ENCODE measurements around the gene DMXL1. TPM values are rescaled to one million over a fixed set of nuclear protein-coding genes. Genes with fewer than 3 reads are reported as not detected.

DMXL1 gene
- total and polyA plus RNA-seq, 2 experiments from 2014 or later = 28.4 to 41.7 TPM

DNA sequence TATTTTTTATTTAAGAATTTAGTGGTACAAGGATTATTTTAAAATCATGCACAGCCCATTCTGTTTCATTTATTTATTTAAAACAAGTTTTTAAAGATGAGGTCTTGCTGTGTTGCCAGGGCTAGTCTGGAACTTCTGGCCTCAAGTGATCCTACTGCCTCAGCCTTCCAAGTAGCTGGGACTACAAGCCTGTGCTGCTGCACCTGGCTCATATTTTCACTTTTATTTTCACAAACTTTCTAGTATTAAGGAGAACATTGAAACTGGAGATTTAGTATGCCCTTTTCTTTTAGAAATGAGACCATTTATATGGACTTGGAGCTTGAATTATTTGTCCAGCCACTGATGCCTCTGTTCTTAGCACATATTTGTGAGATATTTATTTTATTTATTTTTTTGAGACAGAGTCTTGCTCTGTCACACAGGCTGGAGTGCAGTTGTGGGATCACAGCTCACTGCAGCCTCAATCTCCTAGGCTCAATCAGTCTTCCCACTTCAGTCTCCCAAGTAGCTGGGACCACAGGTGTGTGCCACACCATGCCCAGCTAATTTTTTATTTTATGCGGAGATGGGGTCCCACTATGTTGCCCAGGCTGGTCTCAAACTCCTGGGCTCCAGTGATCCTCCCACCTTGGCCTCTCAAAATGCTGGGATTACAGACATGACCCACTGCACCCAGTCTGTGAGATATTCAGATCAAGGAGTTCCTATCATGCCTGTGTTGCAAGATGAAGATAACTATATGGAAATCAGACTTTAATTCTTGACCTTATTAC lies 7.4 kb downstream of the DMXL1 start (continued):
- TF ChIP-seq, protein P1, sequence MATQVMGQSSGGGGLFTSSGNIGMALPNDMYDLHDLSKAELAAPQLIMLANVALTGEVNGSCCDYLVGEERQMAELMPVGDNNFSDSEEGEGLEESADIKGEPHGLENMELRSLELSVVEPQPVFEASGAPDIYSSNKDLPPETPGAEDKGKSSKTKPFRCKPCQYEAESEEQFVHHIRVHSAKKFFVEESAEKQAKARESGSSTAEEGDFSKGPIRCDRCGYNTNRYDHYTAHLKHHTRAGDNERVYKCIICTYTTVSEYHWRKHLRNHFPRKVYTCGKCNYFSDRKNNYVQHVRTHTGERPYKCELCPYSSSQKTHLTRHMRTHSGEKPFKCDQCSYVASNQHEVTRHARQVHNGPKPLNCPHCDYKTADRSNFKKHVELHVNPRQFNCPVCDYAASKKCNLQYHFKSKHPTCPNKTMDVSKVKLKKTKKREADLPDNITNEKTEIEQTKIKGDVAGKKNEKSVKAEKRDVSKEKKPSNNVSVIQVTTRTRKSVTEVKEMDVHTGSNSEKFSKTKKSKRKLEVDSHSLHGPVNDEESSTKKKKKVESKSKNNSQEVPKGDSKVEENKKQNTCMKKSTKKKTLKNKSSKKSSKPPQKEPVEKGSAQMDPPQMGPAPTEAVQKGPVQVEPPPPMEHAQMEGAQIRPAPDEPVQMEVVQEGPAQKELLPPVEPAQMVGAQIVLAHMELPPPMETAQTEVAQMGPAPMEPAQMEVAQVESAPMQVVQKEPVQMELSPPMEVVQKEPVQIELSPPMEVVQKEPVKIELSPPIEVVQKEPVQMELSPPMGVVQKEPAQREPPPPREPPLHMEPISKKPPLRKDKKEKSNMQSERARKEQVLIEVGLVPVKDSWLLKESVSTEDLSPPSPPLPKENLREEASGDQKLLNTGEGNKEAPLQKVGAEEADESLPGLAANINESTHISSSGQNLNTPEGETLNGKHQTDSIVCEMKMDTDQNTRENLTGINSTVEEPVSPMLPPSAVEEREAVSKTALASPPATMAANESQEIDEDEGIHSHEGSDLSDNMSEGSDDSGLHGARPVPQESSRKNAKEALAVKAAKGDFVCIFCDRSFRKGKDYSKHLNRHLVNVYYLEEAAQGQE (IDR thresholded peaks at IDR 0.05; ENCODE audit: unreplicated experiment) = no peak
- TF ChIP-seq, protein P2, sequence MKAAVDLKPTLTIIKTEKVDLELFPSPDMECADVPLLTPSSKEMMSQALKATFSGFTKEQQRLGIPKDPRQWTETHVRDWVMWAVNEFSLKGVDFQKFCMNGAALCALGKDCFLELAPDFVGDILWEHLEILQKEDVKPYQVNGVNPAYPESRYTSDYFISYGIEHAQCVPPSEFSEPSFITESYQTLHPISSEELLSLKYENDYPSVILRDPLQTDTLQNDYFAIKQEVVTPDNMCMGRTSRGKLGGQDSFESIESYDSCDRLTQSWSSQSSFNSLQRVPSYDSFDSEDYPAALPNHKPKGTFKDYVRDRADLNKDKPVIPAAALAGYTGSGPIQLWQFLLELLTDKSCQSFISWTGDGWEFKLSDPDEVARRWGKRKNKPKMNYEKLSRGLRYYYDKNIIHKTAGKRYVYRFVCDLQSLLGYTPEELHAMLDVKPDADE (IDR thresholded peaks at IDR 0.05) = no peak
- no peak for TF ChIP-seq EZH2phosphoT487 (IDR thresholded peaks at IDR 0.05; ENCODE audit: unreplicated experiment)

DNA sequence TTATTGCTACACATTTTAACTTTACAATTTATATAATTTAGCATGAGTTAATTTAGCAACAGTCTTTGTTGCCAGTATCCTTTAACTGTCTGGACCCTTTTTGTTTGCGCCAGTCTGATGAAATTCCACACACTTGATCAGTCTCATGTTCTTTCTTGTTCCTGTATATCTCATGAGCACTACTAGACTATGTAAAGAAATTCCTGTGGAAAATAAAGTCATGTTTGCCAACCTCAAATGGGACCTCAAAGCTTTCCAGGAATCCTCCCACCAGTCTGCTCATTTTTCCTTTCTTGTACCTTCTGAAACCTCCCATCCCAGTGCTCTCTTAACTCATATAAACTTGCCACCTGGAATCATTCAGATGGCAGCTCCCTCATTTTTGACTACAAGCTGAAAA lies 8.0 kb downstream of the DMXL1 start:
- Histone ChIP-seq H3K36me3 (ENCODE audit: insufficient read depth) (no peaks in the 10 kb centered on the region), H3K4me3 (peak overlapping the region; percentile 5; the same call in 1 of the 2 replicates), H3K27ac (ENCODE audit: low read depth) (peak overlapping the region; percentile 93), H3K9me2 (ENCODE audit: insufficient read depth) (no peaks in the 10 kb centered on the region), H3K4me2 (peak overlapping the region; percentile 40), H3K4me1 (ENCODE audit: insufficient read depth) (peaks cover 52% of the 10 kb centered on the region), H3F3A (replicated peaks; ENCODE audit: low read depth) (no peaks in the 10 kb centered on the region), H3K27me3 (ENCODE audit: insufficient read depth) (no peaks in the 10 kb centered on the region), H3K79me2 (replicated peaks; ENCODE audit: insufficient read depth) (peaks cover 89% of the 10 kb centered on the region), H4K20me1 (replicated peaks; ENCODE audit: insufficient read depth) (no peaks in the 10 kb centered on the region), H2AFZ (no peak overlapping the region)
- Mint-ChIP-seq H3K27me3 (ENCODE audit: insufficient read depth, low read depth, poor library complexity) (peaks cover 3% of the 10 kb centered on the region), H3K36me3 (ENCODE audit: low read depth) (peaks cover 11% of the 10 kb centered on the region), H3K4me1 (peaks cover 57% of the 10 kb centered on the region), H3K4me3 (peak overlapping the region; percentile 60), H3K9me3 (no peaks in the 10 kb centered on the region), H3K27ac (peak overlapping the region; percentile 99)
- ATAC-seq (peak; percentile 5; the same call in 1 of the 3 replicates), DNase-seq (ENCODE audit: low spot score) (no peak)
- TF ChIP-seq JUNB (IDR thresholded peaks at IDR 0.05; ENCODE audit: unreplicated experiment) (no peak), EZH2 (IDR thresholded peaks at IDR 0.05; ENCODE audit: low read depth, unreplicated experiment) (no peak), EZH2phosphoT487 (IDR thresholded peaks at IDR 0.05; ENCODE audit: unreplicated experiment) (no peak), STAT1 (IDR thresholded peaks at IDR 0.05; ENCODE audit: unreplicated experiment) (no peak), POLR2AphosphoS5 (IDR thresholded peaks at IDR 0.05; ENCODE audit: low read depth) (no peak)
- TF ChIP-seq, protein P1 (IDR thresholded peaks at IDR 0.05; ENCODE audit: unreplicated experiment) = no peak
- TF ChIP-seq, protein P2 (IDR thresholded peaks at IDR 0.05) = no peak
